K562 (cell line): ENCODE results near the gene CEMIP. TPM values are rescaled to one million over a fixed set of nuclear protein-coding genes. Genes with fewer than 3 reads are reported as not detected.
A peak's percentile ranks its signal among the peaks of the same experiment; 100 is the strongest.

Source experiments
- ATAC-seq: fragments of 200-7000 bp; cut with Tn5 transposase; 3 replicates; pipeline ENCODE4 v1.9.1; 2020; ENCODE audit warnings: moderate library complexity
- BruUV-seq: library from RNA; stranded (reverse); fragments of 400-500 nt; replicated peaks from 2 replicates; lab custom pipeline; 2021; lab: Mats Ljungman, UMichigan
- CTCF ChIA-PET: fragments of 300-600 bp; formaldehyde crosslinking; extraction: SDS; loops from one replicate; lab custom pipeline; 2021; ENCODE audit warnings: low intra/inter-chr PET ratio; lab: Yijun Ruan, JAX
- POLR2A ChIA-PET: fragments of 300-600, 350-650 bp; sonication (Branson Sonifier 250); formaldehyde crosslinking; extraction: SDS; loops from one replicate; lab custom pipeline; 2021; ENCODE audit warnings: antibody characterized with exemption, inconsistent platforms; lab: Yijun Ruan, JAX
- DNase-seq, 4 experiments: peaks; one replicate each; pipeline versions ENCODE4 v3.0.0 to v3.0.0-alpha.2; 2011 to 2018; ENCODE audit warnings: low spot score in 3 of 4, mixed read lengths in 3 of 4; ENCODE audit errors: extremely low read depth in 1 of 4
- FAIRE-seq: peaks from 2 replicates; lab custom pipeline; 2011; peaks lifted over from hg19 to GRCh38; lab: Jason Lieb, UNC
- H2AFZ ChIP-seq: 2 replicates; pipeline ENCODE4 v1.6.0; 2011; ENCODE audit warnings: low read depth, low read length, control low read depth, inconsistent platforms
- H3K27ac ChIP-seq: fragments of 200-600 bp; 3 replicates; pipeline ENCODE4 v1.8.0; 2011; ENCODE audit warnings: low read depth, mild to moderate bottlenecking, control low read depth, inconsistent platforms, low read length, moderate library complexity, mixed read lengths; ENCODE audit errors: extremely low read depth
- H3K27me3 ChIP-seq, 2 experiments: fragments of 300-600 bp in 1 of 2; 2 replicates in 1 of 2; 3 replicates in 1 of 2; pipeline versions ENCODE4 v1.6.0 to v1.8.0; 2011; ENCODE audit warnings: inconsistent platforms in 2 of 2, low read length in 2 of 2, mild to moderate bottlenecking in 1 of 2, mixed read lengths in 1 of 2, moderate library complexity in 1 of 2; ENCODE audit not compliant: control insufficient read depth in 2 of 2, insufficient read depth in 2 of 2
- H3K36me3 ChIP-seq: fragments of 300-600 bp; 3 replicates; pipeline ENCODE4 v1.8.0; 2011; ENCODE audit warnings: mild to moderate bottlenecking, low read length, inconsistent platforms; ENCODE audit not compliant: control insufficient read depth, insufficient read depth
- H3K4me1 ChIP-seq, 2 experiments: fragments of 200-600 bp in 1 of 2; replicated peaks in 1 of 2; 2 replicates in 1 of 2; 3 replicates in 1 of 2; pipeline versions ENCODE4 v1.5.1 to v1.8.0; 2011; ENCODE audit warnings: inconsistent platforms in 2 of 2, low read length in 2 of 2, mild to moderate bottlenecking in 1 of 2, mixed read lengths in 1 of 2, moderate library complexity in 1 of 2; ENCODE audit not compliant: control insufficient read depth in 2 of 2, insufficient read depth in 2 of 2
- H3K4me2 ChIP-seq: 2 replicates; pipeline ENCODE4 v1.6.1; 2011; ENCODE audit warnings: low read length, control low read depth, inconsistent platforms, mixed read lengths; ENCODE audit not compliant: insufficient read depth
- H3K4me3 ChIP-seq: fragments of 200-600 bp; sonication (generic), shearing (Covaris generic); 2 replicates; pipeline ENCODE4 v1.5.1; 2016; ENCODE audit warnings: control low read depth, inconsistent platforms
- H3K79me2 ChIP-seq: fragments of 200-600 bp; 3 replicates; pipeline ENCODE4 v1.8.0; 2011; ENCODE audit warnings: low read length, inconsistent platforms; ENCODE audit not compliant: control insufficient read depth, insufficient read depth
- H3K9ac ChIP-seq, 2 experiments: 2 replicates each; pipeline versions ENCODE4 v1.6.0 to v1.6.1; 2011; ENCODE audit warnings: low read depth in 2 of 2, low read length in 2 of 2, control low read depth in 1 of 2, inconsistent platforms in 1 of 2, mild to moderate bottlenecking in 1 of 2, mixed read lengths in 1 of 2; ENCODE audit not compliant: insufficient read depth in 1 of 2
- H3K9me1 ChIP-seq: one replicate; pipeline ENCODE4 v1.6.0; 2011; ENCODE audit warnings: inconsistent platforms, mild to moderate bottlenecking, low read length, moderate library complexity; ENCODE audit not compliant: control insufficient read depth, insufficient read depth
- H3K9me3 ChIP-seq: replicated peaks from 2 replicates; pipeline ENCODE4 v1.5.1; 2011; ENCODE audit warnings: low read depth, low read length, inconsistent platforms; ENCODE audit not compliant: control insufficient read depth, insufficient read depth
- H4K20me1 ChIP-seq: replicated peaks from 2 replicates; pipeline ENCODE4 v1.6.1; 2011; ENCODE audit warnings: low read length, inconsistent platforms, mixed read lengths; ENCODE audit not compliant: control insufficient read depth, insufficient read depth
- MAFK ChIP-seq: IDR thresholded peaks from 2 replicates; pipeline ENCODE4 v1.6.1; 2011; ENCODE audit warnings: low read length, improper control_type of control experiment
- POLR2A ChIP-seq: fragments of 450-650 bp; conservative IDR thresholded peaks from 2 replicates; pipeline ENCODE4 v1.6.1; 2016
- SNIP1 ChIP-seq: fragments of 450-650 bp; IDR thresholded peaks from 2 replicates; pipeline ENCODE4 v1.7.1; 2017; ENCODE audit warnings: low read depth, mild to moderate bottlenecking
- SUPT5H ChIP-seq: fragments of 450-650 bp; IDR thresholded peaks from 2 replicates; pipeline ENCODE4 v1.6.1; 2016
- ZKSCAN3 ChIP-seq: fragments of 250-450 bp; sonication (Bioruptor Pico); IDR thresholded peaks from 2 replicates; pipeline ENCODE4 v1.4.0; 2020
- ZNF316 ChIP-seq: fragments of 450-650 bp; IDR thresholded peaks from 2 replicates; pipeline ENCODE4 v1.6.1; 2016
- WGBS: fragments of 100-300 bp; shearing (Covaris generic); methylation state at CpG from one replicate; pipeline ENCODE4 v1.1.6; 2016; ENCODE audit warnings: low coverage, mixed read lengths; ENCODE audit not compliant: insufficient coverage; ENCODE audit errors: missing lambda C conversion rate; 5-methylcytosine and 5-hydroxymethylcytosine counted together
- in situ Hi-C: fragments of 300-500 bp; cut with MboI; formaldehyde crosslinking; loops from 4 replicates; pipeline ENCODE4 v1.15.0; 2018; ENCODE audit warnings: inconsistent platforms, mixed read lengths
- intact Hi-C: fragments of 100-400 bp; cut with micrococcal nuclease; formaldehyde crosslinking; loops from 2 replicates; pipeline ENCODE4 v1.14.2; 2022
- polyA plus RNA-seq, 8 experiments: library from polyadenylated mRNA; depleted of rRNA in 4 of 8; stranded (reverse) in 5 of 8; unstranded in 3 of 8; fragments of >200 nt; fragmentation: Nextera tagmentation in 2 of 8; fragmentation: Illumina TruSeq in 1 of 8; extraction: Ambion mirVana in 2 of 8; extraction: Trizol in 1 of 8; gene quantifications; 2 replicates each; pipeline versions ENCODE4 v1.2.1 to v1.2.3, GENCODE V29; 2011 to 2014; ENCODE audit warnings: inconsistent platforms in 1 of 8, missing spikeins in 1 of 8
- total RNA-seq, 7 experiments: library from RNA; depleted of rRNA in 6 of 7; stranded (reverse); fragments of >200 nt in 6 of 7; fragmentation: Illumina TruSeq in 2 of 7; extraction: Trizol in 2 of 7; gene quantifications; 2 replicates each; pipeline versions ENCODE4 v1.2.1 to v1.2.3, GENCODE V29; 2011 to 2021; ENCODE audit warnings: low replicate concordance in 1 of 7
- TF ChIP-seq, protein P1 (sequence below): fragments of 150-350 bp; IDR thresholded peaks from 2 replicates; pipeline ENCODE4 v1.6.1; 2014; ENCODE audit warnings: low read depth, mild to moderate bottlenecking, low read length, borderline replicate concordance
- TF ChIP-seq, protein P2 (sequence below): conservative IDR thresholded peaks from 2 replicates; pipeline ENCODE4 v1.6.1; 2011; ENCODE audit warnings: low read depth, mild to moderate bottlenecking, low read length; ENCODE audit not compliant: control insufficient read depth
- TF ChIP-seq, protein P3 (sequence below): fragments of 450-650 bp; formaldehyde crosslinking; IDR thresholded peaks from 2 replicates; pipeline ENCODE4 v1.4.0; 2020; ENCODE audit warnings: mild to moderate bottlenecking, moderate library complexity

Gene CEMIP
- total and polyA plus RNA-seq, 9 of the 15 experiments (the other 6 are each of a cell fraction or from before 2014, with no cell fraction given): 0.33 TPM; not detected in 8

DNA sequence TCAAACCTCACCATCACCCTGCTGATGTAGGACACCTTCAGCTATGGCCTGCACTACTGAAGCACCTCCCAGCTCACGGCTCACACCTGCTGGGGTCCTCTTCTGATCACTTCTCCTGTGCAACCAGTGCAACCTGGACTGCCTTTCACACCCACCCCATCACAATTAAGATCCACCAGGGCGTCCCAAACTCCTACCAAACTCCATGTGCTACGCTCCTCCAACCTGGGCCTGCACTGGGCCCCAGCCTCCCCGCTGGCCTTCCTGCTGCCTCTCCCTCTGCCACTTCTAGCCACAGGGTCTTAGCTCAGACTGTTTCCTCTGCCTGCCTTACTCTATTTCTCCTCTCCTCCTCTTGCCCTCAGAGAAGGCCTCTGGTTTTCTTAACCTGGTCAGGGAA, 197.7 kb downstream of the CEMIP start:
- Histone ChIP-seq H3K4me2 (no peak overlapping the region), H3K4me1 (peaks cover 0 to 3% of the 10 kb centered on the region in 2 experiments; a peak in 2 of 5 replicates), H3K9ac (no peak overlapping the region), H3K9me1 (peaks cover 4% of the 10 kb centered on the region), H2AFZ (no peak overlapping the region), H3K4me3 (no peak overlapping the region), H3K36me3 (peaks cover 47% of the 10 kb centered on the region), H3K27ac (no peak overlapping the region), H3K9me3 (no peaks in the 10 kb centered on the region), H3K27me3 (no peaks in the 10 kb centered on the region), H3K79me2 (peaks cover 20% of the 10 kb centered on the region; the same call in 2 of the 3 replicates), H4K20me1 (peaks cover 19% of the 10 kb centered on the region)
- WGBS: 92% methylated on average over 4 of the region's 4 CpGs
- no peak for DNase-seq
- POLR2A ChIA-PET: interaction anchor here (0.7 to 2.4 kb wide), 4 partner anchors 11 to 289 kb away, joined by 3 to 15 read pairs (median 4); no protein-coding TSS in a partner anchor
- TF ChIP-seq POLR2A: no peak
- TF ChIP-seq SNIP1: no peak
- ATAC-seq: no peak
- BruUV-seq: no TSS peak
- no peak for FAIRE-seq
- in situ Hi-C loops: loop anchor here (5.0 to 10.0 kb wide), 2 partner anchors 290 to 428 kb away; no protein-coding TSS in a partner anchor
- intact Hi-C loops: loop anchor here (1.0 to 2.0 kb wide), 4 partner anchors 14 to 289 kb away; no protein-coding TSS in a partner anchor
- CTCF ChIA-PET: interaction anchor here (0.6 to 5.2 kb wide), 7 partner anchors 13 to 424 kb away, joined by 3 to 115 read pairs (median 6); partner anchors contain the start of gene MESD

DNA sequence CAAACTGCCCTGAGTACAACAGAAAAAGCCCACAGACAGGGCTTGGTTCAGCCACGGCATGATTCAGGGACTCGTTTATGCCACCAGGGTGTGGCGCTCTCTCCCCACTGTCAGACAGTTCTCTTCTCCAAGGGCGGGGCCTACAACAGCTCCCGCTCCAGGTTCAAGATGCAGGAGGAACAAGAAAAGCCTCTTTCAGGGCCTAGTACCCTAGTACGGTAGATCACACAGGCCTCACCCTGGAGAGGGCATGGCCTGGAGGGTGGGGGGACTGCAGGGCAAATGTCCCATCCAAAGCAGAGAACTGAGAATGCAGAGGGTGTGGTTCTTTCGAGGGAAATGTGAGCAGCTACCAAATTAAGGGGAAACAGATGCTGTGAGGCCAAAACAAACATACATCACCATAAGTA, 198.5 kb downstream of the CEMIP start:
- intact Hi-C loops: loop anchor here (1.0 to 2.0 kb wide), 4 partner anchors 14 to 289 kb away; no protein-coding TSS in a partner anchor
- ChIA-PET CTCF (interaction anchor here (0.6 to 5.2 kb wide), 11 partner anchors 12 to 1068 kb away, joined by 3 to 115 read pairs (median 5); partner anchors contain the start of gene MESD), POLR2A (interaction anchor here (0.6 to 2.4 kb wide), 7 partner anchors 10 to 299 kb away, joined by 3 to 15 read pairs (median 4); no protein-coding TSS in a partner anchor)
- no peak overlapping the region for H3K4me2 ChIP-seq
- H2AFZ ChIP-seq: no peak overlapping the region
- H3K4me1 ChIP-seq: peaks cover 0 to 3% of the 10 kb centered on the region in 2 experiments; a peak in 2 of 5 replicates
- BruUV-seq: no TSS peak
- no peaks in the 10 kb centered on the region for H3K27me3 ChIP-seq
- WGBS: 20% methylated on average over 6 of the region's 7 CpGs
- H3K27ac ChIP-seq: no peak overlapping the region
- H4K20me1 ChIP-seq: peaks cover 23% of the 10 kb centered on the region
- no peaks in the 10 kb centered on the region for H3K9me3 ChIP-seq
- H3K79me2 ChIP-seq: peaks cover 28% of the 10 kb centered on the region; the same call in 2 of the 3 replicates
- ATAC-seq (peak; percentile 99), FAIRE-seq (peak; percentile 95), DNase-seq (peak; percentile 77 to 87 (median 80))
- in situ Hi-C loops: loop anchor here (5.0 to 10.0 kb wide), 2 partner anchors 290 to 427 kb away; no protein-coding TSS in a partner anchor
- no peak overlapping the region for H3K4me3 ChIP-seq
- H3K36me3 ChIP-seq: peaks cover 53% of the 10 kb centered on the region
- no peak overlapping the region for H3K9ac ChIP-seq
- H3K9me1 ChIP-seq: peaks cover 4% of the 10 kb centered on the region
- TF ChIP-seq MAFK (no peak), ZNF316 (no peak), SUPT5H (peak; percentile 8; the same call in 1 of the 2 replicates), ZKSCAN3 (CRISPR knock-in tag) (no peak)
- TF ChIP-seq, protein P1, sequence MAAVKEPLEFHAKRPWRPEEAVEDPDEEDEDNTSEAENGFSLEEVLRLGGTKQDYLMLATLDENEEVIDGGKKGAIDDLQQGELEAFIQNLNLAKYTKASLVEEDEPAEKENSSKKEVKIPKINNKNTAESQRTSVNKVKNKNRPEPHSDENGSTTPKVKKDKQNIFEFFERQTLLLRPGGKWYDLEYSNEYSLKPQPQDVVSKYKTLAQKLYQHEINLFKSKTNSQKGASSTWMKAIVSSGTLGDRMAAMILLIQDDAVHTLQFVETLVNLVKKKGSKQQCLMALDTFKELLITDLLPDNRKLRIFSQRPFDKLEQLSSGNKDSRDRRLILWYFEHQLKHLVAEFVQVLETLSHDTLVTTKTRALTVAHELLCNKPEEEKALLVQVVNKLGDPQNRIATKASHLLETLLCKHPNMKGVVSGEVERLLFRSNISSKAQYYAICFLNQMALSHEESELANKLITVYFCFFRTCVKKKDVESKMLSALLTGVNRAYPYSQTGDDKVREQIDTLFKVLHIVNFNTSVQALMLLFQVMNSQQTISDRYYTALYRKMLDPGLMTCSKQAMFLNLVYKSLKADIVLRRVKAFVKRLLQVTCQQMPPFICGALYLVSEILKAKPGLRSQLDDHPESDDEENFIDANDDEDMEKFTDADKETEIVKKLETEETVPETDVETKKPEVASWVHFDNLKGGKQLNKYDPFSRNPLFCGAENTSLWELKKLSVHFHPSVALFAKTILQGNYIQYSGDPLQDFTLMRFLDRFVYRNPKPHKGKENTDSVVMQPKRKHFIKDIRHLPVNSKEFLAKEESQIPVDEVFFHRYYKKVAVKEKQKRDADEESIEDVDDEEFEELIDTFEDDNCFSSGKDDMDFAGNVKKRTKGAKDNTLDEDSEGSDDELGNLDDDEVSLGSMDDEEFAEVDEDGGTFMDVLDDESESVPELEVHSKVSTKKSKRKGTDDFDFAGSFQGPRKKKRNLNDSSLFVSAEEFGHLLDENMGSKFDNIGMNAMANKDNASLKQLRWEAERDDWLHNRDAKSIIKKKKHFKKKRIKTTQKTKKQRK: no peak
- TF ChIP-seq, protein P2, sequence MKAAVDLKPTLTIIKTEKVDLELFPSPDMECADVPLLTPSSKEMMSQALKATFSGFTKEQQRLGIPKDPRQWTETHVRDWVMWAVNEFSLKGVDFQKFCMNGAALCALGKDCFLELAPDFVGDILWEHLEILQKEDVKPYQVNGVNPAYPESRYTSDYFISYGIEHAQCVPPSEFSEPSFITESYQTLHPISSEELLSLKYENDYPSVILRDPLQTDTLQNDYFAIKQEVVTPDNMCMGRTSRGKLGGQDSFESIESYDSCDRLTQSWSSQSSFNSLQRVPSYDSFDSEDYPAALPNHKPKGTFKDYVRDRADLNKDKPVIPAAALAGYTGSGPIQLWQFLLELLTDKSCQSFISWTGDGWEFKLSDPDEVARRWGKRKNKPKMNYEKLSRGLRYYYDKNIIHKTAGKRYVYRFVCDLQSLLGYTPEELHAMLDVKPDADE: no peak
- TF ChIP-seq, protein P3, sequence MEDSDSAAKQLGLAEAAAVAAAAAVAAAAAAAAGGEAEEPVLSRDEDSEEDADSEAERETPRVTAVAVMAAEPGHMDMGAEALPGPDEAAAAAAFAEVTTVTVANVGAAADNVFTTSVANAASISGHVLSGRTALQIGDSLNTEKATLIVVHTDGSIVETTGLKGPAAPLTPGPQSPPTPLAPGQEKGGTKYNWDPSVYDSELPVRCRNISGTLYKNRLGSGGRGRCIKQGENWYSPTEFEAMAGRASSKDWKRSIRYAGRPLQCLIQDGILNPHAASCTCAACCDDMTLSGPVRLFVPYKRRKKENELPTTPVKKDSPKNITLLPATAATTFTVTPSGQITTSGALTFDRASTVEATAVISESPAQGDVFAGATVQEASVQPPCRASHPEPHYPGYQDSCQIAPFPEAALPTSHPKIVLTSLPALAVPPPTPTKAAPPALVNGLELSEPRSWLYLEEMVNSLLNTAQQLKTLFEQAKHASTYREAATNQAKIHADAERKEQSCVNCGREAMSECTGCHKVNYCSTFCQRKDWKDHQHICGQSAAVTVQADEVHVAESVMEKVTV (CRISPR knock-in tag): peak; percentile 63
